ENCODE measurements around the gene ZNFX1.

Gene ZNFX1

GRCh38 chr20:49277786-49278035 lies 146 bp downstream of the ZNFX1 start:
- no peak for DNase-seq

GRCh38 chr20:49276961-49277785 lies 684 bp downstream of the ZNFX1 start:
- peak in 1 of 4 experiments; percentile 37 for DNase-seq

GRCh38 chr20:49276161-49276960 lies 1.5 kb downstream of the ZNFX1 start:
- DNase-seq, result no peak

- no peak for DNase-seq
Measured at GRCh38 chr20:49275636-49276035, 2.2 kb downstream of the ZNFX1 start.

- no peak for DNase-seq
Measured at GRCh38 chr20:49275216-49275615, 2.6 kb downstream of the ZNFX1 start.

GRCh38 chr20:49273696-49274277 lies 4.1 kb downstream of the ZNFX1 start:
- no peak for DNase-seq

- DNase-seq, result no peak
Measured at GRCh38 chr20:49272654-49273053, 5.2 kb downstream of the ZNFX1 start.

- DNase-seq, result no peak
Measured at GRCh38 chr20:49270736-49271135, 7.1 kb downstream of the ZNFX1 start.

- no peak for DNase-seq
Measured at GRCh38 chr20:49270177-49270576, 7.7 kb downstream of the ZNFX1 start.

- no peak for DNase-seq
Measured at GRCh38 chr20:49268600-49269365, 9.1 kb downstream of the ZNFX1 start.

- DNase-seq, result no peak
Measured at GRCh38 chr20:49267327-49267726, 10.5 kb downstream of the ZNFX1 start.

- no peak for DNase-seq
Measured at GRCh38 chr20:49262444-49262843, 15.4 kb downstream of the ZNFX1 start.

- DNase-seq, result no peak
Measured at GRCh38 chr20:49261173-49261572, 16.7 kb downstream of the ZNFX1 start.

- DNase-seq, result no peak
Measured at GRCh38 chr20:49260218-49260617, 17.6 kb downstream of the ZNFX1 start.

- DNase-seq, result no peak
Measured at GRCh38 chr20:49259799-49260198, 18.1 kb downstream of the ZNFX1 start.

- no peak for DNase-seq
Measured at GRCh38 chr20:49259284-49259683, 18.6 kb downstream of the ZNFX1 start.

- no peak for DNase-seq
Measured at GRCh38 chr20:49256261-49256660, 21.6 kb downstream of the ZNFX1 start.

- DNase-seq, result no peak
Measured at GRCh38 chr20:49252556-49253350, 25.1 kb downstream of the ZNFX1 start.

- no peak for DNase-seq
Measured at GRCh38 chr20:49248879-49249665, 28.8 kb downstream of the ZNFX1 start.

GRCh38 chr20:49248301-49248700 lies 29.6 kb downstream of the ZNFX1 start:
- no peak for DNase-seq

GRCh38 chr20:49247792-49248191 lies 30.1 kb downstream of the ZNFX1 start:
- no peak for DNase-seq

All from activated naive CD4-positive, alpha-beta T cell (primary cell).